Naive thymus-derived CD8-positive, alpha-beta T cell (primary cell): ENCODE results near the gene ZNF616. TPM values are rescaled to one million over a fixed set of nuclear protein-coding genes. Genes with fewer than 3 reads are reported as not detected.

ENCODE experiments used
- polyA plus RNA-seq, 3 donors: library from polyadenylated mRNA; unstranded; fragments of 300-500 nt; fragmentation: Illumina TruSeq; gene quantifications; one replicate each; pipeline ENCODE4 v1.2.3, GENCODE V29; 2021
- total RNA-seq, 8 experiments: library from RNA in 2 of 8; stranded (reverse) in 2 of 8; gene quantifications; one replicate each; pipeline ENCODE4 v1.2.3 and lab custom pipeline; 2021 to 2026

The ZNF616 gene
- total and polyA plus RNA-seq, 5 experiments from 2014 or later: 2.3 to 16.7 (median 6.7) TPM

Other genes starting within 250 kb of the ZNF616 start
- gene ZNF649, start 234.9 kb downstream of the ZNF616 start, total RNA-seq: 10 to 100 TPM; 39.1 to 40.5 TPM
- 1 to 10 TPM; 5.1 to 7.0 (median 6.0) TPM for gene ZNF649, start 234.9 kb downstream of the ZNF616 start, polyA plus RNA-seq
- 1 to 10 TPM; 6.2 to 8.0 TPM for gene ZNF613, start 212.5 kb downstream of the ZNF616 start, total RNA-seq
- gene ZNF613, start 212.5 kb downstream of the ZNF616 start, polyA plus RNA-seq: 1 to 10 TPM; 2.3 to 4.5 (median 2.7) TPM
- gene ZNF350, start 153.1 kb downstream of the ZNF616 start, total RNA-seq: 10 to 100 TPM; 39.4 to 45.4 TPM
- 10 to 100 TPM; 13.2 to 17.0 (median 14.3) TPM for gene ZNF350, start 153.1 kb downstream of the ZNF616 start, polyA plus RNA-seq
- 10 to 100 TPM; 19.9 to 20.6 TPM for gene ZNF615, start 131.7 kb downstream of the ZNF616 start, total RNA-seq
- gene ZNF615, start 131.7 kb downstream of the ZNF616 start, polyA plus RNA-seq: 1 to 10 TPM; 4.9 to 9.2 (median 5.9) TPM
- gene ZNF614, start 111.6 kb downstream of the ZNF616 start, total RNA-seq: 10 to 100 TPM; 13.4 to 13.8 TPM
- 1 to 10 TPM; 1.8 to 8.5 (median 3.1) TPM for gene ZNF614, start 111.6 kb downstream of the ZNF616 start, polyA plus RNA-seq
- 10 to 100 TPM; 25.3 to 25.7 TPM for gene ZNF432, start 91.1 kb downstream of the ZNF616 start, total RNA-seq
- 1 to 10 TPM; 2.7 to 4.2 (median 3.2) TPM for gene ZNF432, start 91.1 kb downstream of the ZNF616 start, polyA plus RNA-seq
- 10 to 100 TPM; 39.4 to 46.1 TPM for gene ZNF841, start 44.2 kb downstream of the ZNF616 start, total RNA-seq
- gene ZNF841, start 44.2 kb downstream of the ZNF616 start, polyA plus RNA-seq: 1 to 10 TPM; 1.2 to 5.0 (median 1.5) TPM
- gene ZNF836, start 31.7 kb upstream of the ZNF616 start, total RNA-seq: 10 to 100 TPM; 45.7 to 46.6 TPM
- gene ZNF836, start 31.7 kb upstream of the ZNF616 start, polyA plus RNA-seq: 10 to 100 TPM; 10.2 to 19.8 (median 12.8) TPM
- gene PPP2R1A, start 50.1 kb upstream of the ZNF616 start, total RNA-seq: 100 to 1,000 TPM; 184 TPM
- gene PPP2R1A, start 50.1 kb upstream of the ZNF616 start, polyA plus RNA-seq: 100 to 1,000 TPM; 148 to 174 (median 170) TPM
- gene ZNF766, start 129.6 kb upstream of the ZNF616 start, total RNA-seq: 10 to 100 TPM; 61.0 to 67.2 TPM
- gene ZNF766, start 129.6 kb upstream of the ZNF616 start, polyA plus RNA-seq: 10 to 100 TPM; 49.6 to 70.5 (median 61.8) TPM
- 10 to 100 TPM; 27.3 to 28.2 TPM for gene ZNF480, start 157.2 kb upstream of the ZNF616 start, total RNA-seq
- 10 to 100 TPM; 22.6 to 30.2 (median 29.1) TPM for gene ZNF480, start 157.2 kb upstream of the ZNF616 start, polyA plus RNA-seq
- gene ZNF610, start 196.3 kb upstream of the ZNF616 start, total RNA-seq: 1 to 10 TPM; 4.5 to 7.5 TPM
- 1 to 10 TPM in 2 of 3 donors, under 1 TPM in 1; 0.97 to 3.2 (median 1.2) TPM for gene ZNF610, start 196.3 kb upstream of the ZNF616 start, polyA plus RNA-seq
- 10 to 100 TPM; 46.5 to 57.9 TPM for gene ZNF880, start 230.0 kb upstream of the ZNF616 start, total RNA-seq
- 10 to 100 TPM; 38.7 to 46.8 (median 40.4) TPM for gene ZNF880, start 230.0 kb upstream of the ZNF616 start, polyA plus RNA-seq